GM23248 (cell line): ENCODE measurements around the gene NEDD4L.

Experiments used
- EZH2 ChIP-seq: fragments of 200-600 bp; sonication (generic); IDR thresholded peaks from 2 replicates; pipeline ENCODE4 v1.6.1; 2018; ENCODE audit warnings: antibody characterized with exemption, mild to moderate bottlenecking; ENCODE audit not compliant: insufficient read depth, poor library complexity, severe bottlenecking
- EZH2phosphoT487 ChIP-seq: fragments of 200-600 bp; sonication (generic); IDR thresholded peaks from 2 replicates; pipeline ENCODE4 v1.6.1; 2018; ENCODE audit warnings: antibody characterized with exemption, moderate library complexity, mild to moderate bottlenecking, low read depth; ENCODE audit not compliant: insufficient read depth

GRCh38 chr18:58098706-58099105, 54.7 kb downstream of the NEDD4L start:
- no peak for TF ChIP-seq EZH2
- no peak for TF ChIP-seq EZH2phosphoT487
